GM19328 (cell line): ENCODE measurements around the gene SEC16B.

Source experiments
- ATAC-seq: cut with Tn5 transposase; IDR thresholded peaks from one replicate; pipeline ENCODE4 v1.9.1; 2021; ENCODE audit warnings: mild to moderate bottlenecking, moderate library complexity; ENCODE audit not compliant: unreplicated experiment

Gene SEC16B

GRCh38 chr1:177945943-177946650 is 23.8 kb downstream of the SEC16B start:
- peak; percentile 66 for ATAC-seq

GRCh38 chr1:177944016-177944949 is 25.6 kb downstream of the SEC16B start:
- ATAC-seq: no peak

- no peak for ATAC-seq
Measured at GRCh38 chr1:177941976-177942375, 27.9 kb downstream of the SEC16B start.

GRCh38 chr1:177940682-177941081 is 29.2 kb downstream of the SEC16B start:
- no peak for ATAC-seq

GRCh38 chr1:177937931-177938330 is 31.9 kb downstream of the SEC16B start:
- no peak for ATAC-seq

GRCh38 chr1:177937174-177937770 is 32.6 kb downstream of the SEC16B start:
- ATAC-seq: no peak

- ATAC-seq: no peak
Measured at GRCh38 chr1:177935638-177936415, 34.0 kb downstream of the SEC16B start.

GRCh38 chr1:177934927-177935326 is 34.9 kb downstream of the SEC16B start:
- ATAC-seq: no peak

GRCh38 chr1:177934461-177934860 is 35.4 kb downstream of the SEC16B start:
- no peak for ATAC-seq

- ATAC-seq: no peak
Measured at GRCh38 chr1:177933881-177934280, 36.0 kb downstream of the SEC16B start.

GRCh38 chr1:177932123-177932522 is 37.7 kb downstream of the SEC16B start:
- ATAC-seq: no peak

GRCh38 chr1:177928952-177929351 is 40.9 kb downstream of the SEC16B start:
- ATAC-seq: no peak

- no peak for ATAC-seq
Measured at GRCh38 chr1:177928194-177928593, 41.7 kb downstream of the SEC16B start.

GRCh38 chr1:177927021-177927596 is 42.7 kb downstream of the SEC16B start:
- ATAC-seq: no peak

- ATAC-seq: no peak
Measured at GRCh38 chr1:177926201-177926600, 43.7 kb downstream of the SEC16B start.

- no peak for ATAC-seq
Measured at GRCh38 chr1:177925006-177925405, 44.9 kb downstream of the SEC16B start.

GRCh38 chr1:177923441-177923840 is 46.4 kb downstream of the SEC16B start:
- ATAC-seq: no peak

GRCh38 chr1:177922209-177922608 is 47.6 kb downstream of the SEC16B start:
- no peak for ATAC-seq

- no peak for ATAC-seq
Measured at GRCh38 chr1:177921590-177921989, 48.3 kb downstream of the SEC16B start.

- ATAC-seq: no peak
Measured at GRCh38 chr1:177920091-177920490, 49.8 kb downstream of the SEC16B start.
